ENCODE data around the gene GRM8. TPM values are rescaled to one million over a fixed set of nuclear protein-coding genes. Genes with fewer than 3 reads are reported as not detected.

Gene GRM8
- polyA plus RNA-seq, 1 donor (not counting 4 experiments of a cell fraction or from before 2014, with no cell fraction given) = not detected

GRCh38 chr7:127080576-127080975 is 172.2 kb downstream of the GRM8 start:
- no peak overlapping the region for H3K27ac ChIP-seq (ENCODE audit: control insufficient read depth, insufficient read depth, low read length)
- no peaks in the 10 kb centered on the region for H3K36me3 ChIP-seq (ENCODE audit: control insufficient read depth in 2 of 2, extremely low read depth in 1 of 2, insufficient read depth in 2 of 2, low read length in 2 of 2)
- TF ChIP-seq CTCF (optimal IDR thresholded peaks at IDR 0.05 in 1 of 3, IDR thresholded peaks at IDR 0.05 in 1 of 3, conservative IDR thresholded peaks at IDR 0.05 in 1 of 3; ENCODE audit: extremely low read depth in 1 of 3, insufficient read depth in 2 of 3, low read length in 3 of 3) (no peak), EZH2 (IDR thresholded peaks at IDR 0.05; ENCODE audit: low read length) (no peak)
- no peak overlapping the region for H2AFZ ChIP-seq (ENCODE audit: control insufficient read depth, low read length)
- DNase-seq (ENCODE audit: low read depth, low spot score) (no peak), FAIRE-seq (no peak)
- H3K4me3 ChIP-seq (ENCODE audit: control insufficient read depth in 2 of 3, extremely low read depth in 1 of 3, insufficient read depth in 2 of 3, low read depth in 1 of 3, low read length in 3 of 3) = no peak overlapping the region
- H3K79me2 ChIP-seq (ENCODE audit: control insufficient read depth, insufficient read depth, low read length) = no peaks in the 10 kb centered on the region
- no peaks in the 10 kb centered on the region for H3K4me1 ChIP-seq (ENCODE audit: control insufficient read depth, extremely low read depth, insufficient read depth, low read length)
- no peaks in the 10 kb centered on the region for H4K20me1 ChIP-seq (ENCODE audit: control insufficient read depth, extremely low read depth, insufficient read depth, low read length)
- H3K9me1 ChIP-seq (ENCODE audit: control insufficient read depth, extremely low read depth, insufficient read depth, low read length) = no peaks in the 10 kb centered on the region
- H3K9ac ChIP-seq (ENCODE audit: control insufficient read depth, extremely low read depth, insufficient read depth, low read length) = no peak overlapping the region
- dilution Hi-C loops (cut with MboI; ENCODE audit: extremely low pct_ligation_motif_present, low sequenced_read_pairs) = no loop called here
- H3K9me3 ChIP-seq (ENCODE audit: control insufficient read depth, low read depth, low read length) = no peaks in the 10 kb centered on the region
- no peaks in the 10 kb centered on the region for H3K27me3 ChIP-seq (ENCODE audit: control insufficient read depth, extremely low read depth, insufficient read depth, low read length)
- no peak overlapping the region for H3K4me2 ChIP-seq (ENCODE audit: control insufficient read depth, extremely low read depth, insufficient read depth, low read depth, low read length)

GRCh38 chr7:127066974-127067373 is 185.8 kb downstream of the GRM8 start:
- Histone ChIP-seq H3K27ac (ENCODE audit: control insufficient read depth, insufficient read depth, low read length) (no peak overlapping the region), H3K4me3 (ENCODE audit: control insufficient read depth in 2 of 3, extremely low read depth in 1 of 3, insufficient read depth in 2 of 3, low read depth in 1 of 3, low read length in 3 of 3) (no peak overlapping the region), H3K79me2 (ENCODE audit: control insufficient read depth, insufficient read depth, low read length) (no peaks in the 10 kb centered on the region), H3K9me3 (ENCODE audit: control insufficient read depth, low read depth, low read length) (no peaks in the 10 kb centered on the region), H3K9ac (ENCODE audit: control insufficient read depth, extremely low read depth, insufficient read depth, low read length) (no peak overlapping the region), H4K20me1 (ENCODE audit: control insufficient read depth, extremely low read depth, insufficient read depth, low read length) (no peaks in the 10 kb centered on the region), H3K36me3 (ENCODE audit: control insufficient read depth in 2 of 2, extremely low read depth in 1 of 2, insufficient read depth in 2 of 2, low read length in 2 of 2) (no peaks in the 10 kb centered on the region), H3K4me2 (ENCODE audit: control insufficient read depth, extremely low read depth, insufficient read depth, low read depth, low read length) (no peak overlapping the region), H2AFZ (ENCODE audit: control insufficient read depth, low read length) (no peak overlapping the region), H3K9me1 (ENCODE audit: control insufficient read depth, extremely low read depth, insufficient read depth, low read length) (no peaks in the 10 kb centered on the region), H3K27me3 (ENCODE audit: control insufficient read depth, extremely low read depth, insufficient read depth, low read length) (no peaks in the 10 kb centered on the region), H3K4me1 (ENCODE audit: control insufficient read depth, extremely low read depth, insufficient read depth, low read length) (no peaks in the 10 kb centered on the region)
- DNase-seq (ENCODE audit: low read depth, low spot score) = no peak
- TF ChIP-seq CTCF (optimal IDR thresholded peaks at IDR 0.05 in 1 of 3, IDR thresholded peaks at IDR 0.05 in 1 of 3, conservative IDR thresholded peaks at IDR 0.05 in 1 of 3; ENCODE audit: extremely low read depth in 1 of 3, insufficient read depth in 2 of 3, low read length in 3 of 3) = no peak
- TF ChIP-seq EZH2 (IDR thresholded peaks at IDR 0.05; ENCODE audit: low read length) = no peak
- dilution Hi-C loops (cut with MboI; ENCODE audit: extremely low pct_ligation_motif_present, low sequenced_read_pairs) = no loop called here
- FAIRE-seq = no peak
